ENCODE data around the gene PLPPR1.
"Not testable (repeated sequence)": the region's sequence is repeated elsewhere in the genome, so short reads cannot be mapped to it uniquely, and the experiment has no call there.

Gene PLPPR1

DNA sequence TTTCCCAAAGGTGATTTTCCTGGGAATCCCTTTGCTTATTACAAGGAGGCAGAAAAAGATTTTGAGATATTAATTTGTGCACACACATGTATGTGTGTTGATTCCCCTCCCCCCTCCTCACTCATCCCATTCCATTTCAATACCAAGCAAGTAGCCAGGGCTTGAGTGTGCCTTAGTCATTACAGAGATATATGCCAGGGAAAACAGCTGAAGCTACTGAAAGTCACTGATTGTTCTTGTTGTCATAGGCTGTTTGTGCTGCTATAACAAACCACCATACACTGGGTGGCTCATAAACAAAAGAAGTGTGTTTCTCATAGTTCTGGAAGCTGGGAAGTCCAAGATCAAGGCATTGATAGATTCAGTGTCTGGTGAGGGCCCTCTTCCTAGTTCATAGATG, 197.6 kb downstream of the PLPPR1 start:
- DNase-seq = no peak

DNA sequence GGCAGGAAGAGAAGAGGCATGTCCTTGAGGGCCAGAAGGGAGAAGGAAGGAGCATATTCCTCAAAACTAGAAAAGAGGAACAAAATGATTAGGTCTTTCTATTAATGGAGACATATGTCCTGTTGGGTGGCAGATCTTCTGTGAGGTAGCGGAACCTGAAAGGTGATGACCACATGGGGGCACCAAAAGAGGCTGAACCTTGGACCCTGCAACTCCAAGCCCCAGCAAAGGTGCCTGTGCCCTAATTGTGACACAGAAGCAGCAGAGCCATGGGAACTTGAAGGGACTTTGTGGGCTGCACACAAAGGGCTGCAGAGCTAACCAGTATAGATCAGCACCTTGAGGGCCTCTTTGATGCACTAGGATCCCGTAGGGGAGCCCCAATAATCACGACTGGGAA, 198.3 kb downstream of the PLPPR1 start:
- DNase-seq = no peak

DNA sequence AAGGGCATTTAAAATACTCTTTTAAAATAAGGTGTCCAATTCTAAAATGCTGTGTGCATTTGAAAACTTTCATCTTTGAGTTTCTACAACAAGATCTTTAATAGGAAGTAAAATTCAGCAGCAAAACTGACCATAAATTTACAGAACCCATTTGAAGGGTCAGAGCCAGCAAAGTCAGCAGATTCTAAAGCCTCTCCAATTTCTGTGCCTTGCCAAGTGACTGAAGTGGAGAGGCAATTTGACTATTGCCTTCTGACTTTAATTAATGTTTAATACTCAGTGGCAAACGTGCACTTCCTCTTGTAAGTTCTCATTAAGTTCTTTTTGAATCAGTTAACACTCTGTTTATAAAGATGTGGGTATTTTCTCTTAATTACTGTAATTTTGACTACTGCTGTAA, 201.1 kb downstream of the PLPPR1 start:
- DNase-seq = peak; percentile 1

DNA sequence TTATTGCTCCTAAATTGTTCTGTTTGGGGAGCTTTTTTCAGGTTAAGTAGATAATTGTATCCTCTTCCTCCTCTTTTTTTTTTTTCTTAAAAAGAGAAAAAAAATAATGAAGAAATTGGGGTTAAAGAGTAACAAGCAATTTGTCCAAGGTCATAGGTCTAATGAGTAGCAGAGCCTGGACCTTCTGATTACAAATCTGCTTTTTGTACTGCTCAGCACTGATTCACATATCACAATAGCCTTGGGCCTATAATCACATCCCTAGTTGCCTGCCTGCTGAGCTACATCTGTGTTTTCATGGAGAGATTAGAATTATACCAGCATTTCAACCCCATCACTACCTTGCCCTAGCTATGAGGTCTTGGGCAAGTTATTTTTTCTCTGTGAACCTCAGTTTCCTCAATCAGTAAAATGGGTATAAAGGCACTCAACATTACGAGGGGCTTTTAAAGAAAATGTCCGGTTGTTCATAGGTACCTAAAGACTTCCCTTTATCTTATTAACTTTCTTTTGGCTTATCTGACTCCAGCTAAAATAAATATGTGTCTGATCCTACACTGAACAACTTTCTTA, 204.0 kb downstream of the PLPPR1 start:
- no peak for DNase-seq

DNA sequence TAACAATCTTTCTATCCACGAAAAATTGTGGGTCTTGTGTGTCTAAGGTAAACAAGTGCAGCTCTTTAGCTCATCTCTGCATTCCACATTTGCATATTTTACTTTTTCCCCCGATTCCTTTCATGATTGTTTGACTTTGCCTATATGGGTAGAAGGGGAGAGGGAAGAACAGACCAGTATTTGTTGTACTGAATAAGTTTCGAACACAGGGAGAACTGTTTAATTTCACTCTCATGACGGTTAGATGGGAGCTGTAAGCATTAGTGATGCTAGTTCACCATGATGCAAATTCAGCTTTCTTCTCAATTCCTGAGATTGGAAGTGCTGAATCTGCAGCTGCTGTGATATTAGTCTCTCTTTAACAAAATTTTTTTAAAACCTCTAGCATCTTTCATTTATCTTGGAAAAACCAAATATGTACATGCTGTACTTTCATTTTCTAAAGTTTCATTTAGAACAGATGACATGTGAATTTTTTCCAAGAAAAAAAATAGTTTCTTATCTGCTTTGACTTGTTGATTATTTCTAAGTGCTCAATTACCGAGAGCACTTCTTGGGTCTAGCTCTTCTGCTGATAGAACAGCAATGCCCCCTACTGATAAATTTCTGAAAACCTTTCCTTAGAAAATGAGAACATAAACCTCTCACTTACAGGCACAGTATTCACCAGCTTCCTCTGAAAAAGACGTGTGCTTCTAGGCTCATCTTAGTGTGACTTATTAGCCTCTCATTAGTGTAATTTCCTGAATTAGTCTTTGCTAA, 206.8 kb downstream of the PLPPR1 start:
- peak; percentile 23 for DNase-seq

DNA sequence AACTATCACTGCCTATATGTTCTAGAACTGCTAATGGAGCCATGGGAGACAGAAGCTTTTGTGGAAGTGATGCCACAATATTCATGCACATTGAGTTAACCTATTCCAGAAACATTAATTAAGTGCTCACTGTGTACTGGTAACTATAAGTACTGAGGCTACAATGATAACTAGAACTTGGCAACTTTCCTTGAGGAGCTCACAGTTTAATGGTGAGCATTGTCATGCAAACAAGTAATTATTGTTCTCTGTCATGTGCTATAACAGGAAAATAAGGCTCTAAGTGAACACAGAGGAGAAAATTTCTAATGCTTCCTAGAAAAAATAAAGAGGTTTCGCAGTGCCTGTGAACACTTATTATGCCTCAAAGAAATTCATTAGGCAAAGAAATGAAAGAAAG, 214.1 kb downstream of the PLPPR1 start:
- no peak for DNase-seq

DNA sequence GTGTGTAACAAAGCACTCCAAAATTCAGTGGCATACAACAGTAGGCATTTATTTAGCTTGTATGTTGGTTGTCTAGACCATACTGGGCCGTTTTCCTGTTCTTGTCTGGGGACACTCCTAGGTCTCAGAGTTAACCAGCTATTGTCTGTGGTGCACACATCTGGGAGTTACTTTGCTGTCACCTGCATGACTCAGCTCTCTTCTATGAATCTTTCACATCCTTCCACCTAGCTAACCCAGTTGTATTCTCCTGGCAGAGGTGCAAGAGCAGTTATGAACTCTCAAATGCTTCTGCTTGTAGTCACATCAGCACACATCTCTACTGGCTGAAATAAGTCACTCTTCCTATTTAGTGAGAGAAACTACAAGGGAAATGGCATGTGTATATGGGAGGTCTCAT, 218.2 kb downstream of the PLPPR1 start:
- no peak for DNase-seq

DNA sequence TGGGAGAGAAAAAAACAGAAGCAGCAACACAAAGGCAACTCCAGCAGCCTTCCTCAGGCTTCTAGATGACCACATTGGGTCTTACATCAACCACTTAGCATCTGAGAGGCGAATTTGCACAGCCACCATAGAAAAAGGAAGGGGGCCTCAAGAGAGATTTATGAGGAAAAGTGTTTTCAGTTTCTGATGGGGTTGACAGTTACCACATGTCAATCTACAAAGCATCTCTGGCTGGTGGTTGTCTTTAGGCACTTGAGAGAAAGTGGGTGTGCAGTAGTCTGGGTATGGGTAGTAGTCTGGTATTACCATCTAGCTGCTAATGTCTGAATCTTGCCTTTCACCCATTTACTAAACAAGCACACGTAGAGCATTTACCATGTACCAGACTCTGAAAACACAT, 218.8 kb downstream of the PLPPR1 start:
- DNase-seq = no peak

DNA sequence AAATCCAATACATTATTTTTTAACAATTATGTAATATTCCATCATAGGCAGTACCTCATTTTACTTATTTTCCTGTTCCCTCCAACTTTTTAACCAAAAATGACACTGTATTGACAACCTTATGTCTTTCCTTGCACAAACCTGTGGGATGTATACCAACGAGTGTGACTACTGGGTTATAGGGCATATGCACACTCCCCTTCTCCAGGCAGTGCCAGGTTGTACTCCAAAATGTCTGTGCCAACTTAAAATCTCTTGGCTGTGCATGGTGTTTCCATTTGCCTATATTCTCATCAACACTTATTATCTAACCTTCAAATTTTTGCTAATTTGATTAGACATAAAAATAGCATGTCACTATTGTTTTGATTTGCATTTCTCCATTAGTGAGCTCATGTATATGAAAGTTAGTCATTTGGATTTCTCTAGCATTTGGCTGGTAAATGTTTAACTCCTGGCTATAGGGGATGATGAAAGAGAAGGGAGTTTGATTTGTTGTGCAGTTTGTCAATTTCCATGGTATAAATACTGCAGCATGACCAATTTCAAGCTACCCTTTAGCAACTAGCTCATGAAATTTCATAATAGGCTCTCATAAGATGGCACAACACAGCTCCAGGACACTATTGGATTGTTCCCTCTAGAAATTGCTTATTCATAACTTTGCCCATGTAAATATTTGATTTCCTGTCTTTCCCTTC, 226.4 kb downstream of the PLPPR1 start:
- DNase-seq = no peak

DNA sequence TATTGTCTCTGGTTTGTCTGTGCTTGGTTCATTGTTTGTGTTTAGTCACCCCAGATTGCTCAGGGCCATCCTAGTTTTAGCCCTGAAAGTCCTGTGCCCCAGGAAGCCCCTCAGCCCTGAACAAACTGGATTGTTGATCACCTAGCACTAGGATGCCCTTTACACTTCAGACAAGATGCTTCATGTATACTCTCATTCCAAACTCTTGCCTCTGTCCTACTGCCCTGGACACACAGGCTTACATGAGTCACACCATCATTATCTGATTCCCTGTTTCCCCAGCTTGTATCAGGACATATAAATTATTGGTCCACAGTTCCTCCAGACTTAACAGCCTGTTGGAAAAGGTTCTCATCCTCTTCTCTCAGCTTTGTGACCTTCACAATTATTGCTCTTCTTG, 236.2 kb downstream of the PLPPR1 start:
- no peak for DNase-seq

DNA sequence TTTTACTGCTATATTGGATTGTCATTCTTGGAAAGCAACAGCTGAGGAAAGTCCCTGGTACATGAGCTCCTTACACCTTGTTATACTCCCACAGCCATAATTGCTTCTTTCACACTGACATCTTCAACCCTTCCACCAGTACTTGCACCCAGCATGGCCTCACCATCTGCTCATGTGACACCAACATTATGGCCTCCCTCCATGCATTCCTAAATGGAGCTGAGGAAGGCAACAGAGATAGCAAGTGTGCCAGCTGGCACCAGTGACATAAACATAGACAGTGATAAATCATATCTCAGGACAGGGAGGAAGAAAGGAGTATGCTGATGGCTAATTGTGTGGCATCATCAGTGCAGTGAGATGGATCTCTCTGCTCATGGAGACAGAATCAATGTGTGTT, 236.7 kb downstream of the PLPPR1 start:
- no peak for DNase-seq

DNA sequence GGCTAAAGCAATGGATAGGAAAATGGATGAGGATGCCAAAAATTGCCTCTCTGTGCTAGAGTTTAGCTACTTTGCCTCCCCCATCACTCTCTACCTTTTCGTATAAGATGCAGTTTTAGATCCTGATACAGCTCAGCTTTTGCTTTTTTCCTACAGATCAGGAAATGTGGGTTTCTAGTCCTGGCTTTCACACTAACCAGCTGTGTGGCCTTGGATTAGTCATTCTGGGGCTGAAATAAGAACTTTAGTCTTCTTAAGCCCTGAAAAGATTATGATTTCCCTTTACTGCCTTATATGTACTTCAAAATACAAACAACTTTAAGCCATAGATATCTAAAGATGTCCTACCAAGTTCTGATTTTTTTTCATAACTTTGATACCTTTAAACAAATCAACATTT, 239.9 kb downstream of the PLPPR1 start:
- DNase-seq = no peak

DNA sequence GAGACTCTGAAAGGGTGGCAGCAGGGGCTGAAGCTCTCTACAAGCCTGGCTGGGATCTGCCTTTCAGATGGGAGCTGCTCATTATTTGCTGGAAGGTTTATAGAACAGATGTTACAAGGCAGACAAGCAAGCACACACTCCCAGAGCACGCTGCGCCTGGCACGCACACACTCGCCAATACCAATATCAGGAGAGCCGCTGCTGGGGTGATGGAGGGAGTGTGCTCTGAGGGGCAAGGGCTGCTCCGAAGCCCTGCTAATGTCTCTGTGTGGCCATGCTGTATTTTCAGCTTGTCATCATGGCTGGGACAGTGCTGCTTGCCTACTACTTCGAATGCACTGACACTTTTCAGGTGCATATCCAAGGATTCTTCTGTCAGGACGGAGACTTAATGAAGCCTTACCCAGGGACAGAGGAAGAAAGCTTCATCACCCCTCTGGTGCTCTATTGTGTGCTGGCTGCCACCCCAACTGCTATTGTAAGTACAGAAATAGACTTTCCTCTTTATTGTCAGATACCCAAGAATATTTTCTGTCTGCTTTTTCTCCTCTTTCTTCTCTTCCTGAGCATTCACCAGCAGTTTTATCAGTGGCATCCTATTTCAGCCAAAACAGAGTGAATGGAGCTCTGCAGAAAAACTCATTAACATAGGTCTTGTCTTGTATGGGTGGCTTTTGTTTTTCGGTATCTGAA, 241.2 kb downstream of the PLPPR1 start:
- DNase-seq = no peak

DNA sequence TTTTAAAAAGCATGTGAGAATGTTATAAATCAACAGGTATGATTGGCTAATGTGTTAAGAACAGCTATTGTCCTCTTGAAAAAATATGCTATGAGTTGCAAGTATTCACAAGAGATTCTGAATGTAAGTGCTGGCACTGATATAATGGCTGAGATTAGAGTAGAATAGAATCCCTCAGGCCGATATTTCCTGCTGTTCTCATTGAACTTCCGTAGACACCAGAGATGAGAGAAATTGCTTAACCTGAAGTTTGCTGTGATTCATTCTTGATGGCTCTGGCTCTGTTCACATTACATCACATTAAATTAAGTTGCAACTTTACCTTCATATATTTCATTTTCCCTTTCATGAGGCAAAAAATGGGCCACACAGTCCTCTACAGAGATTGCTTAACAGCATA, 241.8 kb downstream of the PLPPR1 start:
- DNase-seq = no peak

DNA sequence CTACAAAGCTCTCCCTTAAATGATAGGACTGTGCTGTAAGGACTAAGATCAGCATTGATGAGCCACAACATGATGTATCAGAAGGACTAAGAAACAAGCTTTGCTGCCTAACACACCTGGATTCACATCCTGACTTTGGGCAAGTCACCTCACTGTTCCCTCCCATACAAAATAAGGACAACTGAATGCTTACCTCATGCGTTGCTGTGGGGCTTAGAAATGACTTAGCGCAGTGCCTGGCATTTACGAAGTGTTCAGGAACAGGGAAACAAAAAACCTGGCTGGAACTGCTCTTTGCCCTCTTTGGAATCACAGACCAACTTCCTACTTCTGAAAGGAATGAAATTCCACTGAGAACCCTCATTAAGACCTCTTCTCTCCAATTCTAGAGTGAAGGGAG, 242.6 kb downstream of the PLPPR1 start:
- no peak for DNase-seq

DNA sequence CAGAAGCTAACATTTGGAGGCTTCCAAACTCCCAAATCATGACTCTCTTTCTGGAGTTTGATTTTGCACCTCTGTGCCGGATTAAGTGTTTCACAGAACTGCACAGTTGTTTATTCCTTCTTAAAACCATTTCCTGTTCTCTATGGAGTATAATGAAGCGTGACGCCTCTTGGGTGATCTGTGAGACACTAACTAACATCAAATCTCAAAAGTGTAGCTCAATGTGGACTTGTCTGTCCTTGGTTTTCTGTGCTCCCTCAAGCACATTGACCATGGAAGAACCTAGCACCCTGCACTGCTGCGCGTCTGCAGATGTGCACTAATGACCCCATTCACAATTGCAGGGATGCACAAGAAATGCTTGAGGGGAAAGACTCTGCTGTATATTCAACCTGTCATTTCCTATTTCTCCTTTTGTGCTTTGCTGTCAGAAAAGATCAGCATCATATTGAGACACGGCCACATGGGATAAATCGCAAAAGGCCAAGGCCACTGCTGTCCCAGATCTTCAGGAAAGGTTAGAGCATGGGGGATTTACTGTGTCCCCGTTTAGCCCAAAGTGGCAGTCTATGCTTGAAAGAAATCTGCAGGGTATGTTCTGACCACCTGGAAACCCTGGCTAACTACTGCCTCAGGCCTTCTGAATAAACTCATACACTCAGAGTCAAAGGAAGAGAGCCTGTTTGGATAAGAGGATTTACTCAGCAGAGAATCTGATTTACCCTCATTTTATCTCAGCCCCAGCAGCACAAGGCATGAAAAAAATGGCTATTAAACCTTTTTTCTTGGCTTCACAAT, 246.6 kb downstream of the PLPPR1 start:
- DNase-seq = no peak

DNA sequence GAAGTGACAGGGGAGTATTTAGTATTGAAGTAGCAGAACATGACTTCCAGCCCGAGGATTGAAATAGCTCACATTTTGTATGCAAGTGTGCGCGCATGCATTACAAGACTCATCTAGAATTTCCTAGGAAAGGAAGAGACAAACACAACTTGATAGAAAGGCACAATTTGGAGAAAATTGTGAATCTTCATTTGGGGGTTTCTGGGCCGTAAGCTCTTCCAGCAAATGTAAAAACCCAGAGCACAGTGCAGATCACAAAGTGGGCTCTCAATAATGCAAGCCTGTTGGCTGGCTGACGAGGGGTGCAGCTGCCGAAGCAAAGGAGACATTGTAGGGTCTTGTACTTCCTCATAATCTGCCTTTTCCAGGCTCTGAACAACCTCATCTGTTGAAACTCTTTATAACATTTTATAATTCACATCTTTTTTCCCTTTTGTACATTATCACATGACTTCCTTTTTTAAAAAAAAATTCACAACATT, 247.3 kb downstream of the PLPPR1 start:
- no peak for DNase-seq

DNA sequence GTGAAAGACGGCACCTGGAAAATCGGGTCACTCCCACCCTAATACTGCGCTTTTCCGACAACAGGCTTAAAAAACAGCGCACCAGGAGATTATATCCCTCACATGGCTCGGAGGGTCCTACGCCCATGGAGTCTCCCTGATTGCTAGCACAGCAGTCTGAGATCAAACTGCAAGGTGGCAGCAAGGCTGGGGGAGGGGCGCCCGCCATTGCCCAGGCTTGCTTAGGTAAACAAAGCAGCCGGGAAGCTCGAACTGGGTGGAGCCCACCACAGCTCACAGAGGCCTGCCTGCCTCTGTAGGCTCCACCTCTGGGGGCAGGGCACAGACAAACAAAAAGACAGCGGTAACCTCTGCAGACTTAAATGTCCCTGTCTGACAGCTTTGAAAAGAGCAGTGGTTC, 262.5 kb downstream of the PLPPR1 start:
- not testable (repeated sequence) for DNase-seq

DNA sequence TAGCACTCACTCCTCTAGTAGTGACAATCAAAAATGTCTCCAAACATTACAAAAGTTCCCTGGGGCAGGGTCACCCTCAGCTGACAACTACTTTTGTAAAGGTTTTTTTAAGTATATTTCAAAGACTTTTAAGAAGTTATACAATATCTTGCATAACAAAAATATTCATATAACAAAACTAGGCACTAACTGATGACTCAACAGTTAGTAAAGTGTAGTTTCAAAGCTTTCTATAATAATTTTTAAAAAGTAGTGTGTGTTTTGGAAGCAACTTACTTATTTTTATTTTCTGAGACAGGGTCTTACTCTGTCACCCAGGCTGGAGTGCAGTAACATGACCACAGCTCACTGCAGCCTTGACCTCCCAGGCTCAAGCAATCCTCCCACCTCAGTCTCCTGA, 271.4 kb downstream of the PLPPR1 start:
- no peak for DNase-seq

DNA sequence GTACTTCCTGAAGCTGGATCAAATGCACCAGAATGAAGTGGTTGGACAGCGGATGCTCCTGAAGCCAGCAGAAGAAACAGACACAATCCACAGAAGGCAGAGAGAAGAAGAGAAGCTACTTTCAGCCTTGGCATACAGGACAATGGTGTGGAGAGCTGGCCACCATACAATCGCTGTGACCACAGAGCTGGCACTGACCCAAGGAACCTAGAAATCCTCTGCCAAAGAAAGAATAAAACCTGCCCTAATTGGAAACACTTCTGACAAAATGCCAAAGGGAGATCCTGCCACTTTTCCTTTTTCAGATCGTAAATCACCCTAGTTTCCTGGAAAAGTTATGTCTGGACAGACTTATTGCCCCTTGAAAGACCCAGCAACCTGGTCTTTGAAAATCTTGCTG, 278.5 kb downstream of the PLPPR1 start:
- DNase-seq = no peak

DNA sequence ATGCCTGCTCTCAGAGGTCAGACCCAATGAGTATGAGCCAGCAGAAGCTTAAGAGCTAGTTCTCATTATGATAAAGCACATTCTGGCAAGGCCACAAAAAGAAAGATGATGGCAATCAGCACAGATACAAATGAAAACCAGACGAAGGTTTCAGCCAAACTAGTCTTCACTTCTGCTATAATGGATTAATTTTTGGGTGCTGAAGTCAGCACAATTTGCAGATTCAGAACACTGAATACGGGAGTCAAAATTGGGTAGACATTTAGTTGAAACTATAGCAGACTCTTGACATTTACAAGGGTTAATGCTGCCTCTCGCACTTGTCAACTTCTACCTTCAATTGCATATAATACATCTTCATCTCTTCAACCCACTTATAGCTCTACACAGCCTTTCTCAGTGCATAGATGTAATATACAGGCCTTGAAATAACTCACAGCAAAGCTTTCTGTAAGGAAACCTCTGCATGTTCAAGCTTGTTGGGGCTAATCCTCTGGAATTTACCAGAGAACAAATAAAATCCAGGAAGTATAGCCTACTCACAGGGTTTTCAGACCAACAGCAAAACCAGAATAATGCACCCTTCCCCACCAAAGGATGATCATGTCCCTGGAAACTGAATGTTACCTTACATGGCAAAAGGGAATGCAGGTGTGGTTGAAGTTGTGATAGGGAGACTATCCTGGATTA, 279.1 kb downstream of the PLPPR1 start:
- no peak for DNase-seq

DNA sequence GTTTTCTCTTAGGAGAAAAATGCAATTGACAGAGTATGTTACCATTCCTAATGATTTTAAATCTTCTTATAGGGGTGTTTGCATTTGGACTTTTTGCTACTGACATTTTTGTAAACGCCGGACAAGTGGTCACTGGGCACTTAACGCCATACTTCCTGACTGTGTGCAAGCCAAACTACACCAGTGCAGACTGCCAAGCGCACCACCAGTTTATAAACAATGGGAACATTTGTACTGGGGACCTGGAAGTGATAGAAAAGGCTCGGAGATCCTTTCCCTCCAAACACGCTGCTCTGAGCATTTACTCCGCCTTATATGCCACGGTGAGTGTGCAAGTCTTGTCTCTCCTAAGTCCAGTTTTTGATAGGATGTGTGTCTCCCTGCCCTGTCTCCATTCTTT, 280.6 kb downstream of the PLPPR1 start:
- no peak for DNase-seq
